HTERT RPE-1 (cell line): Measurements from ENCODE around the gene KLHL20.
"Not testable (repeated sequence)": the region's sequence is repeated elsewhere in the genome, so short reads cannot be mapped to it uniquely, and the experiment has no call there.

Source experiments
- in situ Hi-C: fragments of 300-500 bp; cut with MboI; formaldehyde crosslinking; loops from 4 replicates; pipeline ENCODE4 v1.14.3; 2020; ENCODE audit warnings: low sequenced_read_pairs

Gene KLHL20, protein sequence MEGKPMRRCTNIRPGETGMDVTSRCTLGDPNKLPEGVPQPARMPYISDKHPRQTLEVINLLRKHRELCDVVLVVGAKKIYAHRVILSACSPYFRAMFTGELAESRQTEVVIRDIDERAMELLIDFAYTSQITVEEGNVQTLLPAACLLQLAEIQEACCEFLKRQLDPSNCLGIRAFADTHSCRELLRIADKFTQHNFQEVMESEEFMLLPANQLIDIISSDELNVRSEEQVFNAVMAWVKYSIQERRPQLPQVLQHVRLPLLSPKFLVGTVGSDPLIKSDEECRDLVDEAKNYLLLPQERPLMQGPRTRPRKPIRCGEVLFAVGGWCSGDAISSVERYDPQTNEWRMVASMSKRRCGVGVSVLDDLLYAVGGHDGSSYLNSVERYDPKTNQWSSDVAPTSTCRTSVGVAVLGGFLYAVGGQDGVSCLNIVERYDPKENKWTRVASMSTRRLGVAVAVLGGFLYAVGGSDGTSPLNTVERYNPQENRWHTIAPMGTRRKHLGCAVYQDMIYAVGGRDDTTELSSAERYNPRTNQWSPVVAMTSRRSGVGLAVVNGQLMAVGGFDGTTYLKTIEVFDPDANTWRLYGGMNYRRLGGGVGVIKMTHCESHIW

GRCh38 chr1:173714759-173715537, at the start of gene KLHL20:
KLHL20 (plus strand) TSS chr1:173714981; CDS start chr1:173716044, 1,063 bp downstream.
- in situ Hi-C loops = no loop called here

GRCh38 chr1:173666646-173667045, 48.1 kb upstream of the KLHL20 start:
- in situ Hi-C loops = no loop called here

DNA sequence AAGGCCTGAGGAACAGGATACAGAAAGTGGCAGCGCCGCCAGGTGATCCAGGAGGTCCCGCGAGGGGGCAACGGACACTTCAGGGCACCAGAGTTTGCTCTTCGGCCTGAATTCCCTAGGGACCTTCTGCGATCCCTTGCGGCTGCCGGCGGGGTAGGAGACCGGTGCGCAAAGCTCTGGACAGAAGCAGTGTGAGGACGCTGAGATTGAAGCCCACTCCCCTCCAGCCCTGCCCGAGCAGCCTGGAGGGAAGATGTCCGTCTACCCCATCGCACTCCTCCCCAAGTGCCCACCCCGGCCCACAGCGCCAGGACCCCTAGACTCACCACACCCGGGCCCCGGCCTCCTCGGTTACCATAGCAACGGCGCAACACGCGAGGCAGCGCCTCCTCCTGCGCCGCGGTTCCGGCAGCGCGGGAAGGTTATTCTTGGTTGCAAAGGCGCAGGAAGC, 45.3 kb upstream of the KLHL20 start, which contains the start of gene ANKRD45:
TSS of gene ANKRD45 (minus strand) at position 361 of the 451 bp plus-strand sequence. CDS start 10,433 bp downstream, outside the sequence.
- in situ Hi-C loops = no loop called here

GRCh38 chr1:173674496-173674895, 40.3 kb upstream of the KLHL20 start:
- in situ Hi-C loops = not testable (repeated sequence)

- in situ Hi-C loops = not testable (repeated sequence)
Measured at GRCh38 chr1:173680152-173680551, 34.6 kb upstream of the KLHL20 start.

- in situ Hi-C loops = no loop called here
Measured at GRCh38 chr1:173682184-173682583, 32.6 kb upstream of the KLHL20 start.

GRCh38 chr1:173683838-173684237, 30.9 kb upstream of the KLHL20 start:
- in situ Hi-C loops = not testable (repeated sequence)

GRCh38 chr1:173685121-173685520, 29.7 kb upstream of the KLHL20 start:
- in situ Hi-C loops = not testable (repeated sequence)

DNA sequence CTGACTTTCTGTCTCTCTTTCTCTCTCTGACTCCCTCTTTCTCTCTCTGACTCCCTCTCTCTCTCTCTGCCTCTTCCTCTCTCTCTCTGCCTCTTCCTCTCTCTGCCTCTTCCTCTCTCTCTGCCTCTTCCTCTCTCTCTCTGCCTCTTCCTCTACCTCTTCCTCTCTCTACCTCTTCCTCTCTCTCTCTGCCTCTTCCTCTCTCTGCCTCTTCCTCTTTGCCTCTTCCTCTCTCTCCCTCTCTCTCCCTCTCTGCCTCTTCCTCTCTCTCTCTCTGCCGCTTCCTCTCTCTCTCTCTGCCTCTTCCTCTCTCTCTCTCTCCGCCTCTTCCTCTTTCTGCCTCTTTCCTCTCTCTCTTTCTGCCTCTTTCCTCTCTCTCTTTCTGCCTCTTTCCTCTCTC, 26.5 kb upstream of the KLHL20 start:
- in situ Hi-C loops = no loop called here

DNA sequence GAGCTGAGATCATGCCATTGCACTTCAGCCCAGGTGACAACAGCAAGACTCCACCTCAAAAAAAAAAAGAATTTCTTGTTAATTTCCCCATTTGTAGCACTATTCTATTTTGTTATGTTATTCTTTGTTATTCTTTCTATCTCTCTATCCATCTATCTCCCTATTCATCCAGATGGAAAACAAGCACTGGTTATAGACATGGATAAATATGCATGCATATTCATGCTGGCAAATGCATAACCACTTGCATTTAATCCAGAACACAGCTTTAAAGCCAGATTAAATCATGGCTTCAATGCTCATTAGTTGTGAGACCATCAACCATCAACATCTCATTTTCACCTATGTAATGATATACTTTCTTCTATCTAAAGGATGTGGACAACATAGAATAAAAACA, 21.5 kb upstream of the KLHL20 start:
- in situ Hi-C loops = no loop called here

DNA sequence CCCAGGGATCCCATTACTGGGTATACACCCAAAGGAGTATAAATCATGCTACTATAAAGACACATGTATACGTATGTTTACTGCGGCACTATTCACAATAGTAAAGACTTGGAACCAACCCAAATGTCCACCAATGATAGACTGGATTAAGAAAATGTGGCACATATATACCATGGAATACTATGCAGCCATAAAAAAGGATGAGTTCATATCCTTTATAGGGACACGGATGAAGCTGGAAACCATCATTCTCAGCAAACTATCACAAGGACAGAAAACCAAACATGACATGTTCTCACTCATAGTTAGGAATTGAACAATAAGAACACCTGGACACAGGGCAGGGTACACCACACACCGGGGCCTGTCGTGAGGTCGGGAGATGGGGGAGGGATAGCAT, 13.5 kb upstream of the KLHL20 start:
- in situ Hi-C loops = not testable (repeated sequence)

GRCh38 chr1:173702736-173703135, 12.0 kb upstream of the KLHL20 start:
- in situ Hi-C loops = no loop called here

DNA sequence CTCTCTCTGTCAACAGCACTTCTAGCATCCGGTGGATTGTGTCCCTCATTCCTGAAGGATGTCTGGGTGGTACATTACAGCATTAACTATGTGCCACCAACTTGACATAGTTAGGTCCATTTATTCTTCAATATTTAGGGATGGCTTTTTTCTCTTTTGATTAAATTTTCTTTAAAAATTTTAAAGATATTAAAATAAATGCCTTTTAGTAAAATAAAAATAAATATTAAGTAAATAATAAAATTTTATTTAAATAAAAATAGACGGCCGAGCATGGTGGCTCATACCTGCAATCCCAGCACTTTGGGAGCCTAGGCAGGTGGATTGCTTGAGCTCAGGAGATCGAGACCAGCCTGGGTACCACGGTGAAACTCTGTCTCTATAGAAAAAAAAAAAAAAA, 9.7 kb upstream of the KLHL20 start:
- in situ Hi-C loops = no loop called here

- in situ Hi-C loops = no loop called here
Measured at GRCh38 chr1:173708787-173709186, 6.0 kb upstream of the KLHL20 start.

DNA sequence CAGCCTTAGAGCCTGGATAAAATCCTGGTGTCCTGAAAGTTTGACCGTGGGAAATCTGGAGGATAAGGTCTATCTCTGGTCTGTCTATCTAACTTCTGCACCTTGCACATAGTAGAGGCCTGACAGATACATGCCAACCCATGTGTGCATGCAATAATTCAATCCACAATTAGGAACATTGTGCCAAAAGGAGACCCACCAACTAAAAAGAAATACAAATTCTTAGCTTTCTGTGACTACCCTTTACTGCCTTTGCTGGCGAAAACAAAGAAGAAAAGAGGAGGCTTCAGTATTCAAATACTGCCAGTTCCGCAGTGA, 381 bp upstream of the KLHL20 start:
- in situ Hi-C loops = no loop called here

DNA sequence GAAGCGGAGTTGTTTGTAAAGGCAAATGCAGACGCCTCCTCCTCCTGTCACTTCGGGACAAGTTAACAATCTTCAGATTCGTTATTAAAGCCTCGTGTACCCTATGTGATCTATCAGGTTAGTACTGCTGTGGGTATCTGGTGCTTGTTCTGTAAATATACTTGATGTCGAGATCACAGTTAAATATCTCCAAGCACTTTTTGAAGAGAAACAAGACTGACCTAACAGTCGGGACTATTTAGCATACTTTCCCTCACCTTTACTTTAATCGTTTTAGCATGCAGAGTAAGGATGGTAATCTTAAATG, 710 bp downstream of the KLHL20 start:
- in situ Hi-C loops = no loop called here

GRCh38 chr1:173717238-173717637, 2.5 kb downstream of the KLHL20 start:
- in situ Hi-C loops = no loop called here

- in situ Hi-C loops = not testable (repeated sequence)
Measured at GRCh38 chr1:173731331-173731730, 16.6 kb downstream of the KLHL20 start.

GRCh38 chr1:173733912-173734311, 19.1 kb downstream of the KLHL20 start:
- in situ Hi-C loops = no loop called here

DNA sequence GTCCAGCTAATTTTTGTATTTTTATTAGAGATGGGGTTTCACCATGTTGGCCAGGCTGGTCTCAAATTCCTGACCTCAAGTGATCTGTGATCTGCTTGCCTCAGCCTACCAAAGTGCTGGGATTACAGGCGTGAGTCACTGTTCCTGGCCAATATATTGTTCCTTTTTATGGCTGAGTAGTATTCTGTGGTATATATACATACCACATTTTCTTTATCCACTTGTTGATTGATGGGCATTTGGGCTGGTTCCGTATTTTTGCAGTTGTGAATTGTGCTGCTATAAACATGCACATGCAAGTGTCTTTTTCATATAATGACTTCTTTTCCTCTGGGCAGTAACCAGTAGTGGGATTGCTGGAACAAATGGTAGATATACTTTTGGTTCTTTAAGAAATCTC, 21.3 kb downstream of the KLHL20 start:
- in situ Hi-C loops = not testable (repeated sequence)

- in situ Hi-C loops = no loop called here
Measured at GRCh38 chr1:173742203-173742886, 27.6 kb downstream of the KLHL20 start.
